GM23338 (cell line): ENCODE measurements around the gene C6orf118. TPM values are rescaled to one million over a fixed set of nuclear protein-coding genes. Genes with fewer than 3 reads are reported as not detected.

Experiments used
- ATAC-seq: fragments of 200-7000 bp; cut with Tn5 transposase; 3 replicates; pipeline ENCODE4 v1.9.1; 2020
- DNase-seq: peaks from one replicate; pipeline ENCODE4 v3.0.0-alpha.2; 2015; ENCODE audit warnings: low spot score
- H2AFZ ChIP-seq: fragments of 200-600 bp; sonication (generic); 2 replicates; pipeline ENCODE4 v1.8.0; 2016; ENCODE audit warnings: antibody characterized with exemption, mild to moderate bottlenecking, moderate library complexity
- H3F3A ChIP-seq: fragments of 200-600 bp; sonication (generic); replicated peaks from 2 replicates; pipeline ENCODE4 v1.8.0; 2017; ENCODE audit warnings: antibody characterized with exemption, mixed run types, low read depth
- H3K27ac ChIP-seq: fragments of 200-600 bp; sonication (generic); 2 replicates; pipeline ENCODE4 v1.6.1; 2016; ENCODE audit warnings: low read depth
- H3K27me3 ChIP-seq: fragments of 200-600 bp; sonication (generic); 2 replicates; pipeline ENCODE4 v1.8.0; 2016; ENCODE audit warnings: mild to moderate bottlenecking, mixed run types, moderate library complexity; ENCODE audit not compliant: insufficient read depth
- H3K36me3 ChIP-seq: fragments of 200-600 bp; sonication (generic); 2 replicates; pipeline ENCODE4 v1.8.0; 2016; ENCODE audit warnings: mild to moderate bottlenecking; ENCODE audit not compliant: insufficient read depth
- H3K4me1 ChIP-seq: fragments of 200-600 bp; sonication (generic); 2 replicates; pipeline ENCODE4 v1.8.0; 2016; ENCODE audit warnings: mild to moderate bottlenecking, moderate library complexity; ENCODE audit not compliant: insufficient read depth
- H3K4me2 ChIP-seq: fragments of 200-600 bp; sonication (generic); 2 replicates; pipeline ENCODE4 v1.7.1; 2017; ENCODE audit warnings: mixed run types
- H3K4me3 ChIP-seq: fragments of 200-600 bp; sonication (generic); 2 replicates; pipeline ENCODE4 v1.6.1; 2016; ENCODE audit warnings: mixed run types
- H3K79me2 ChIP-seq: fragments of 200-600 bp; sonication (generic); replicated peaks from 2 replicates; pipeline ENCODE4 v1.8.0; 2017; ENCODE audit warnings: mild to moderate bottlenecking; ENCODE audit not compliant: insufficient read depth
- H3K9me2 ChIP-seq: fragments of 200-600 bp; sonication (generic); 2 replicates; pipeline ENCODE4 v1.8.0; 2017; ENCODE audit not compliant: insufficient read depth
- H4K20me1 ChIP-seq: fragments of 200-600 bp; sonication (generic); replicated peaks from 2 replicates; pipeline ENCODE4 v1.8.0; 2017; ENCODE audit warnings: mild to moderate bottlenecking; ENCODE audit not compliant: insufficient read depth
- H3K27ac Mint-ChIP-seq: 2 replicates; pipeline ENCODE4 v1.8.0; 2020; ENCODE audit warnings: inconsistent platforms, mild to moderate bottlenecking, moderate library complexity, mixed read lengths
- H3K27me3 Mint-ChIP-seq: 3 replicates; pipeline ENCODE4 v1.8.0; 2022; ENCODE audit warnings: low read depth, mild to moderate bottlenecking, moderate library complexity, mixed read lengths, inconsistent platforms; ENCODE audit not compliant: insufficient read depth, poor library complexity
- H3K36me3 Mint-ChIP-seq: 3 replicates; pipeline ENCODE4 v1.8.0; 2021; ENCODE audit warnings: low read depth, mild to moderate bottlenecking, inconsistent platforms, moderate library complexity, mixed read lengths
- H3K4me1 Mint-ChIP-seq: 3 replicates; pipeline ENCODE4 v1.8.0; 2020; ENCODE audit warnings: mild to moderate bottlenecking, inconsistent platforms, mixed read lengths
- H3K4me3 Mint-ChIP-seq: 3 replicates; pipeline ENCODE4 v1.8.0; 2021; ENCODE audit warnings: moderate library complexity, mild to moderate bottlenecking, inconsistent platforms, mixed read lengths
- H3K9me3 Mint-ChIP-seq: 3 replicates; pipeline ENCODE4 v1.8.0; 2020; ENCODE audit warnings: moderate library complexity, mild to moderate bottlenecking, inconsistent platforms, mixed read lengths
- CREB1 ChIP-seq: fragments of 250-450 bp; sonication (Bioruptor Pico); IDR thresholded peaks from 2 replicates; pipeline ENCODE4 v1.5.0; 2020; ENCODE audit warnings: low read depth, mild to moderate bottlenecking, moderate library complexity
- EZH2 ChIP-seq: fragments of 200-600 bp; sonication (generic); IDR thresholded peaks from one replicate; pipeline ENCODE4 v1.8.0; 2017; ENCODE audit warnings: antibody characterized with exemption, mild to moderate bottlenecking, low read depth; ENCODE audit not compliant: unreplicated experiment
- POLR2AphosphoS5 ChIP-seq: IDR thresholded peaks from 2 replicates; pipeline ENCODE4 v1.6.1; 2016; ENCODE audit warnings: antibody characterized with exemption, low read depth
- REST ChIP-seq: IDR thresholded peaks from one replicate; pipeline ENCODE4 v1.6.1; 2018; ENCODE audit warnings: antibody characterized with exemption; ENCODE audit not compliant: unreplicated experiment
- STAT1 ChIP-seq: IDR thresholded peaks from one replicate; pipeline ENCODE4 v1.6.1; 2016; ENCODE audit warnings: antibody characterized with exemption; ENCODE audit not compliant: unreplicated experiment
- ZNF462 ChIP-seq: fragments of 250-450 bp; sonication (Bioruptor Pico); IDR thresholded peaks from 2 replicates; pipeline ENCODE4 v1.5.0; 2020; ENCODE audit warnings: mild to moderate bottlenecking, moderate library complexity
- polyA plus RNA-seq: library from polyadenylated mRNA; unstranded; fragments of >200 nt; fragmentation: Nextera tagmentation; extraction: Ambion mirVana; gene quantifications from 2 replicates; pipeline ENCODE4 v1.2.1, GENCODE V29; 2016
- total RNA-seq: library from RNA; depleted of rRNA; stranded (reverse); fragments of >200 nt; shearing (Covaris generic); gene quantifications from 2 replicates; pipeline ENCODE4 v1.2.3, GENCODE V29; 2014

Gene C6orf118
- total and polyA plus RNA-seq, 2 experiments from 2014 or later: 0.35 to 1.1 TPM

GRCh38 chr6:165249808-165250207 lies 59.6 kb downstream of the C6orf118 start (continued):
- TF ChIP-seq ZNF462 (CRISPR knock-in tag): no peak
- TF ChIP-seq EZH2: no peak

- Mint-ChIP-seq H3K9me3 (no peaks in the 10 kb centered on the region; the same call in 2 of the 3 replicates), H3K27me3 (no peaks in the 10 kb centered on the region), H3K4me3 (no peak overlapping the region), H3K4me1 (peaks cover 13% of the 10 kb centered on the region), H3K36me3 (no peaks in the 10 kb centered on the region), H3K27ac (no peak overlapping the region)
- DNase-seq: no peak
- H3K27ac ChIP-seq: no peak overlapping the region
- H3K4me2 ChIP-seq: no peak overlapping the region
- no peaks in the 10 kb centered on the region for H3K79me2 ChIP-seq
- H3K4me3 ChIP-seq: no peak overlapping the region
- H2AFZ ChIP-seq: no peak overlapping the region
- no peaks in the 10 kb centered on the region for H4K20me1 ChIP-seq
- H3K9me2 ChIP-seq: no peaks in the 10 kb centered on the region; the same call in 1 of the 2 replicates
- no peaks in the 10 kb centered on the region for H3K27me3 ChIP-seq
- no peak for ATAC-seq
- no peaks in the 10 kb centered on the region for H3F3A ChIP-seq
- H3K36me3 ChIP-seq: no peaks in the 10 kb centered on the region
- H3K4me1 ChIP-seq: peaks cover 5% of the 10 kb centered on the region
- TF ChIP-seq CREB1 (no peak), ZNF462 (CRISPR knock-in tag) (no peak), REST (no peak), STAT1 (no peak), POLR2AphosphoS5 (no peak)
Measured at GRCh38 chr6:165245701-165246100, 63.7 kb downstream of the C6orf118 start.
